Neural progenitor cell (in vitro differentiated cells): ENCODE data around the gene TUSC2. TPM values are rescaled to one million over a fixed set of nuclear protein-coding genes. Genes with fewer than 3 reads are reported as not detected.
A peak's percentile ranks its signal among the peaks of the same experiment; 100 is the strongest.

Source experiments
- DNase-seq: peaks from one replicate; pipeline ENCODE4 v3.0.0-alpha.2; 2016; ENCODE audit warnings: low spot score
- H2AFZ ChIP-seq: fragments of 200-600 bp; sonication (generic); replicated peaks from 2 replicates; pipeline ENCODE4 v1.6.1; 2016; ENCODE audit warnings: antibody characterized with exemption
- H3F3A ChIP-seq: fragments of 200-600 bp; sonication (generic); 2 replicates; pipeline ENCODE4 v1.6.1; 2016; ENCODE audit warnings: antibody characterized with exemption, low read depth
- H3K27ac ChIP-seq: fragments of 200-600 bp; sonication (generic); 2 replicates; pipeline ENCODE4 v1.5.1; 2016; ENCODE audit warnings: mild to moderate bottlenecking
- H3K27me3 ChIP-seq: fragments of 200-600 bp; sonication (generic); 2 replicates; pipeline ENCODE4 v1.6.1; 2016; ENCODE audit warnings: mild to moderate bottlenecking, moderate library complexity
- H3K36me3 ChIP-seq: fragments of 200-600 bp; sonication (generic); 2 replicates; pipeline ENCODE4 v1.5.1; 2016
- H3K4me1 ChIP-seq: fragments of 200-600 bp; sonication (generic); 2 replicates; pipeline ENCODE4 v1.6.1; 2016; ENCODE audit warnings: mixed run types
- H3K4me2 ChIP-seq: fragments of 200-600 bp; sonication (generic); 2 replicates; pipeline ENCODE4 v1.6.1; 2016
- H3K4me3 ChIP-seq: fragments of 200-600 bp; sonication (generic); 2 replicates; pipeline ENCODE4 v1.5.1; 2016
- H3K79me2 ChIP-seq: fragments of 200-600 bp; sonication (generic); 2 replicates; pipeline ENCODE4 v1.6.1; 2016; ENCODE audit warnings: low read depth
- H3K9ac ChIP-seq: fragments of 200-600 bp; sonication (generic); 2 replicates; pipeline ENCODE4 v1.6.1; 2016
- H3K9me3 ChIP-seq: fragments of 200-600 bp; sonication (generic); 2 replicates; pipeline ENCODE4 v1.5.1; 2016; ENCODE audit warnings: low read depth
- H4K20me1 ChIP-seq: fragments of 200-600 bp; sonication (generic); 2 replicates; pipeline ENCODE4 v1.6.1; 2016; ENCODE audit warnings: low read depth
- H3K27ac Mint-ChIP-seq: 3 replicates; pipeline ENCODE4 v1.8.0; 2021; ENCODE audit warnings: mixed read lengths
- H3K27me3 Mint-ChIP-seq: 2 replicates; pipeline ENCODE4 v1.8.0; 2022; ENCODE audit warnings: low read depth, mild to moderate bottlenecking, inconsistent platforms, moderate library complexity, mixed read lengths; ENCODE audit not compliant: insufficient read depth
- H3K36me3 Mint-ChIP-seq: 3 replicates; pipeline ENCODE4 v1.8.0; 2021; ENCODE audit warnings: mixed read lengths
- H3K4me1 Mint-ChIP-seq: 3 replicates; pipeline ENCODE4 v1.8.0; 2021; ENCODE audit warnings: mixed read lengths
- H3K4me3 Mint-ChIP-seq: 3 replicates; pipeline ENCODE4 v1.8.0; 2021; ENCODE audit warnings: mild to moderate bottlenecking, moderate library complexity, mixed read lengths
- H3K9me3 Mint-ChIP-seq: 3 replicates; pipeline ENCODE4 v1.8.0; 2020; ENCODE audit warnings: mixed read lengths
- EZH2 ChIP-seq: fragments of 200-600 bp; sonication (generic); IDR thresholded peaks from 2 replicates; pipeline ENCODE4 v1.6.1; 2017; ENCODE audit warnings: antibody characterized with exemption, mild to moderate bottlenecking, moderate library complexity
- EZH2phosphoT487 ChIP-seq: fragments of 200-600 bp; sonication (generic); IDR thresholded peaks from 2 replicates; pipeline ENCODE4 v1.6.1; 2017; ENCODE audit warnings: antibody characterized with exemption
- total RNA-seq: library from RNA; depleted of rRNA; stranded (reverse); fragments of >200 nt; gene quantifications from 2 replicates; pipeline ENCODE4 v1.2.3, GENCODE V29; 2015; ENCODE audit warnings: low replicate concordance
- TF ChIP-seq, protein P1 (sequence below): fragments of 200-600 bp; sonication (generic); IDR thresholded peaks from 2 replicates; pipeline ENCODE4 v1.5.1; 2017; ENCODE audit warnings: antibody characterized with exemption, mild to moderate bottlenecking

The TUSC2 gene
- total RNA-seq, 1 donor from 2014 or later, result 14.9 TPM

DNA sequence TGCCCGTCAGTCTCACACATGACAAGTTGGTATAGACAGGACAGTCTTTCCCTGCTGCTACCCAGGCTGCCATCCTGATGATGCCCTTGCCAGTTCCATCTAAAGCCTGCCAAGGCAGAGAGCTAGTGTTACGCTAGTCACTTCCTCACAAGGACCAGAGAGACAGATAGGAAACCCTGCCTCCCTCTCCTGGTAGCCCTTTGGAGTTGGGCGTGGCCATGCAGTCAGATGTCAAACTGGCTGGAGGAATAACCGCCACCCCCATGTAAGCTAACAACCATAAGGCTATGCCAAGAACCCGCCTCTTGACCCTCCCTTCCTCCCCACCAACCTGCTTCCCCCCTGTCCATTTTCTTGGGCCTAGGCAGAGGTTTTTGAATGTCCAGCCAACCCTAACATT is 28.5 kb upstream of the TUSC2 start:
- Histone ChIP-seq H3K27me3 (no peaks in the 10 kb centered on the region), H2AFZ (no peak overlapping the region), H3K9me3 (no peaks in the 10 kb centered on the region), H3K4me1 (peaks cover 17% of the 10 kb centered on the region), H4K20me1 (peaks cover 41% of the 10 kb centered on the region), H3K4me2 (peak overlapping the region; percentile 92), H3K36me3 (no peaks in the 10 kb centered on the region), H3K79me2 (peaks cover 36% of the 10 kb centered on the region), H3K9ac (no peak overlapping the region), H3K4me3 (peak overlapping the region; percentile 79), H3K27ac (no peak overlapping the region), H3F3A (peaks cover 7% of the 10 kb centered on the region)
- TF ChIP-seq, protein P1, sequence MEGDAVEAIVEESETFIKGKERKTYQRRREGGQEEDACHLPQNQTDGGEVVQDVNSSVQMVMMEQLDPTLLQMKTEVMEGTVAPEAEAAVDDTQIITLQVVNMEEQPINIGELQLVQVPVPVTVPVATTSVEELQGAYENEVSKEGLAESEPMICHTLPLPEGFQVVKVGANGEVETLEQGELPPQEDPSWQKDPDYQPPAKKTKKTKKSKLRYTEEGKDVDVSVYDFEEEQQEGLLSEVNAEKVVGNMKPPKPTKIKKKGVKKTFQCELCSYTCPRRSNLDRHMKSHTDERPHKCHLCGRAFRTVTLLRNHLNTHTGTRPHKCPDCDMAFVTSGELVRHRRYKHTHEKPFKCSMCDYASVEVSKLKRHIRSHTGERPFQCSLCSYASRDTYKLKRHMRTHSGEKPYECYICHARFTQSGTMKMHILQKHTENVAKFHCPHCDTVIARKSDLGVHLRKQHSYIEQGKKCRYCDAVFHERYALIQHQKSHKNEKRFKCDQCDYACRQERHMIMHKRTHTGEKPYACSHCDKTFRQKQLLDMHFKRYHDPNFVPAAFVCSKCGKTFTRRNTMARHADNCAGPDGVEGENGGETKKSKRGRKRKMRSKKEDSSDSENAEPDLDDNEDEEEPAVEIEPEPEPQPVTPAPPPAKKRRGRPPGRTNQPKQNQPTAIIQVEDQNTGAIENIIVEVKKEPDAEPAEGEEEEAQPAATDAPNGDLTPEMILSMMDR, result no peak
- TF ChIP-seq EZH2phosphoT487, result no peak
- no peak for TF ChIP-seq EZH2
- H3K27ac Mint-ChIP-seq, result no peak overlapping the region
- H3K4me3 Mint-ChIP-seq, result peak overlapping the region; percentile 95
- no peaks in the 10 kb centered on the region for H3K9me3 Mint-ChIP-seq
- peaks cover 7% of the 10 kb centered on the region for H3K36me3 Mint-ChIP-seq
- H3K4me1 Mint-ChIP-seq, result peaks cover 39% of the 10 kb centered on the region
- H3K27me3 Mint-ChIP-seq, result peaks cover 12% of the 10 kb centered on the region
- DNase-seq, result no peak

DNA sequence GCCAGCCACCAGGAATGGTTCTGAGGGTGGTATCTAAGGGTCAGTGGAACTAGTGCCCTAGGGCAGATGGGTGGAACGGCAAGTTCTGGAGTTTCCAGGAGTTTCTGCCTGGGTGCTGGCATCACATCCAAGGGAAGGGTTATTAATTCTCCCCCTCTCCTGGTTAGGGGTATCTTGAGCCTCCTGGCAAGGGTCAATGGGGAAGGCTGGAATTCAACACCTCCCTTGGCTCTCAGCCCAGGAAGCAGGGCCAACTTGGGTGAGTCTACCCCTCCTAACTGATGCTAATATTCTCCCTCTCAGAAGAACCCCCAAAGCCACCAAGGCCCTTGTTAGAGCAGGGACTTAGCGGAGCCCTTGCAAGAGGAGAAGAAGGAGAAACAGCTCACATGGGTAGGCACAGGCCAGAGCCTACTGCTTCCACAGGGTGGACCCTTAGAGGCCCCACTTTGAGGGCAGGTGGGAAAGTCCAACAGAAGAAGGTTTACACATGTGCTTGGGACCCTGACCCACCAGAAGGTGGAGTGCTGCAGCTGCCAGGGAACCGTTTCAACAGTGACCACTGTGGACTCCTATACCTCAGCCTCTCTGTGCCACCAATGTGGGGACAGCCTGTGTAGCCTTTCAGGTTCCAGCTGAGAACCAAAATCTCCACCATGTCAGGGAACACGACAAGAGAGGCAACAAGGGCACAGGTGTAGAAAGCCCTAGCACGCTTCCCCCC is 28.0 kb upstream of the TUSC2 start:
- TF ChIP-seq EZH2phosphoT487 (no peak), EZH2 (no peak)
- TF ChIP-seq, protein P1, result peak; percentile 35
- Mint-ChIP-seq H3K27ac (no peak overlapping the region), H3K27me3 (peaks cover 14% of the 10 kb centered on the region), H3K4me1 (peaks cover 45% of the 10 kb centered on the region), H3K9me3 (no peaks in the 10 kb centered on the region), H3K36me3 (peaks cover 7% of the 10 kb centered on the region), H3K4me3 (peak overlapping the region; percentile 95)
- H3K9me3 ChIP-seq, result no peaks in the 10 kb centered on the region
- H3K79me2 ChIP-seq, result peaks cover 36% of the 10 kb centered on the region
- H3K27me3 ChIP-seq, result no peaks in the 10 kb centered on the region
- DNase-seq, result no peak
- no peak overlapping the region for H3K27ac ChIP-seq
- H3K4me2 ChIP-seq, result peak overlapping the region; percentile 92
- peaks cover 7% of the 10 kb centered on the region for H3F3A ChIP-seq
- H3K4me1 ChIP-seq, result peaks cover 17% of the 10 kb centered on the region
- H2AFZ ChIP-seq, result no peak overlapping the region
- H3K9ac ChIP-seq, result no peak overlapping the region
- no peaks in the 10 kb centered on the region for H3K36me3 ChIP-seq
- H4K20me1 ChIP-seq, result peaks cover 46% of the 10 kb centered on the region
- no peak overlapping the region for H3K4me3 ChIP-seq

DNA sequence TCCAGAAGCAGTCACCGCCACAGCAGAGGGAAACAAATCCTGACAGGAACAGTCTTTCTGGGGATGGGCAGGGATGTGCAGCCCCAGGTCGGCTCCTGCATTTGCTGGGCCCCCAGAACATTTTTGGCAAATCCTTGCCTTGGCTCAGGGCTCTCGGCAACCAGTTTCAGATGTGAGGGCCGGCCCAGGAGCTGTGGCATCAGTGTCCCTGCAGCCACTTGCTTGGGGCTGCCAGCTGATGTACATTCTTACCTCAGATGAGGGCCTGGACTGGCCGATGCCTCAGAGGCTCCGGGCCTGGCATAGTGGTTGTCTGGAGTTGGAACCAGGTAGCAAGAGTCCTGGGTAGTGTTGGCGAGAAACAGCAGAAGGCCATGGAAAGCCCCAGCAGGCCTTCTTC is 26.8 kb upstream of the TUSC2 start:
- H3K4me1 Mint-ChIP-seq, result peaks cover 49% of the 10 kb centered on the region
- H3K79me2 ChIP-seq, result peaks cover 41% of the 10 kb centered on the region

More for the DNA sequence above, 26.8 kb upstream of the TUSC2 start:
- TF ChIP-seq EZH2 (no peak), EZH2phosphoT487 (no peak)
- TF ChIP-seq, protein P1, result no peak
- no peak overlapping the region for H3K27ac ChIP-seq
- H3F3A ChIP-seq, result peaks cover 7% of the 10 kb centered on the region
- H3K4me1 ChIP-seq, result peaks cover 22% of the 10 kb centered on the region
- H3K27ac Mint-ChIP-seq, result no peak overlapping the region
- H3K36me3 ChIP-seq, result no peaks in the 10 kb centered on the region
- no peak overlapping the region for H3K4me3 Mint-ChIP-seq
- peaks cover 14% of the 10 kb centered on the region for H3K27me3 Mint-ChIP-seq
- no peaks in the 10 kb centered on the region for H3K9me3 ChIP-seq
- no peak overlapping the region for H2AFZ ChIP-seq
- H3K9me3 Mint-ChIP-seq, result no peaks in the 10 kb centered on the region
- no peaks in the 10 kb centered on the region for H3K27me3 ChIP-seq
- H3K4me2 ChIP-seq, result no peak overlapping the region
- H4K20me1 ChIP-seq, result peaks cover 46% of the 10 kb centered on the region
- no peak for DNase-seq
- no peak overlapping the region for H3K4me3 ChIP-seq
- H3K9ac ChIP-seq, result no peak overlapping the region
- peaks cover 10% of the 10 kb centered on the region for H3K36me3 Mint-ChIP-seq
